ENCODE measurements around the gene THADA. TPM values are rescaled to one million over a fixed set of nuclear protein-coding genes. Genes with fewer than 3 reads are reported as not detected.

The THADA gene
- total RNA-seq, 1 experiment from 2014 or later, result 20.1 TPM

GRCh38 chr2:43408407-43409160 is 187.3 kb downstream of the THADA start:
- Mint-ChIP-seq H3K9me3 (no peaks in the 10 kb centered on the region), H3K4me3 (no peak overlapping the region), H3K36me3 (ENCODE audit: insufficient read depth in 1 of 3, low read depth in 3 of 3) (no peaks in the 10 kb centered on the region), H3K27me3 (ENCODE audit: low read depth) (no peaks in the 10 kb centered on the region; the same call in 1 of the 2 replicates), H3K27ac (no peak overlapping the region), H3K4me1 (peaks cover 8 to 14% of the 10 kb centered on the region in 2 experiments; a peak in 3 of 4 replicates)
- Histone ChIP-seq H3K23me2 (ENCODE audit: insufficient read length, low read depth, low read length, poor library complexity, severe bottlenecking) (no peaks in the 10 kb centered on the region), H2BK20ac (ENCODE audit: low read depth, low read length, poor library complexity, severe bottlenecking) (no peak overlapping the region), H2BK120ac (ENCODE audit: low read depth, low read length, poor library complexity, severe bottlenecking) (no peak overlapping the region), H3K27ac (ENCODE audit: insufficient read length, low read depth, low read length) (no peak overlapping the region), H3K4me1 (ENCODE audit: insufficient read depth, low read length) (no peaks in the 10 kb centered on the region), H3K56ac (ENCODE audit: insufficient read length, low read depth, low read length) (no peak overlapping the region), H2BK15ac (ENCODE audit: low read depth, low read length) (no peak overlapping the region), H4K8ac (replicated peaks; ENCODE audit: insufficient read length, low read depth, low read length) (no peak overlapping the region), H3K9ac (ENCODE audit: extremely low read depth, insufficient read length, low read length) (no peak overlapping the region), H2AFZ (ENCODE audit: low read length) (no peak overlapping the region), H3K9me3 (ENCODE audit: control insufficient read depth, low read depth, low read length) (no peaks in the 10 kb centered on the region), H4K91ac (ENCODE audit: insufficient read length, low read depth, low read length) (no peak overlapping the region), H2BK5ac (ENCODE audit: insufficient read length, low read length) (no peak overlapping the region), H4K20me1 (ENCODE audit: control insufficient read depth, insufficient read depth, insufficient read length) (no peaks in the 10 kb centered on the region), H3K14ac (ENCODE audit: insufficient read depth, low read length) (no peak overlapping the region), H3K4me2 (ENCODE audit: insufficient read depth, insufficient read length, low read length) (no peak overlapping the region), H3K18ac (ENCODE audit: insufficient read length, low read depth, low read length) (no peak overlapping the region), H3K27me3 (ENCODE audit: insufficient read depth, low read length) (no peaks in the 10 kb centered on the region), H3K4ac (ENCODE audit: low read depth, low read length) (no peak overlapping the region), H3K79me1 (ENCODE audit: insufficient read depth, low read depth, low read length, poor library complexity, severe bottlenecking) (no peaks in the 10 kb centered on the region), H4K5ac (ENCODE audit: insufficient read length, low read depth, low read length) (no peak overlapping the region), H3T11ph (ENCODE audit: low read length) (no peak overlapping the region), H2BK12ac (ENCODE audit: insufficient read length, low read depth, low read length) (no peak overlapping the region), H3K79me2 (ENCODE audit: insufficient read depth, low read length) (no peaks in the 10 kb centered on the region), H2AK5ac (ENCODE audit: insufficient read length, low read length) (no peak overlapping the region), H3K23ac (ENCODE audit: insufficient read length, low read depth, low read length) (no peak overlapping the region)
- DNase-seq, result no peak
- TF ChIP-seq CTCF (conservative IDR thresholded peaks at IDR 0.05), result no peak
- no CpG with 5 or more reads among the region's 2 CpGs for WGBS (ENCODE audit: extremely low coverage, insufficient read length, low lambda C conversion rate)

All from H9 (cell line).